Lung (tissue), 12 donors: Measurements from ENCODE around the gene SLAMF9. TPM values are rescaled to one million over a fixed set of nuclear protein-coding genes. Genes with fewer than 3 reads are reported as not detected.

Experiments
- ATAC-seq: fragments of 200-7000 bp; cut with Tn5 transposase; one replicate; pipeline ENCODE4 v1.9.1; 2020; ENCODE audit warnings: moderate number of reproducible peaks; ENCODE audit not compliant: insufficient read depth, low FRiP score
- DNase-seq, 3 donors: peaks; one replicate each; pipeline ENCODE4 v3.0.0-alpha.2; 2013 to 2017
- H3K27ac ChIP-seq, 2 donors: one replicate each; pipeline ENCODE4 v1.5.1; 2013; ENCODE audit warnings: mild to moderate bottlenecking in 2 of 2, moderate library complexity in 2 of 2, control low read depth in 1 of 2, inconsistent platforms in 1 of 2, low read depth in 1 of 2, low read length in 1 of 2
- H3K27me3 ChIP-seq, 3 donors: one replicate each; pipeline ENCODE4 v1.5.1; 2013; ENCODE audit warnings: low read length in 2 of 3; ENCODE audit not compliant: control insufficient read depth in 3 of 3, insufficient read depth in 3 of 3
- H3K36me3 ChIP-seq, 4 donors: one replicate each; pipeline ENCODE4 v1.5.1; 2013; ENCODE audit warnings: low read length in 4 of 4, mild to moderate bottlenecking in 1 of 4, moderate library complexity in 1 of 4; ENCODE audit not compliant: control insufficient read depth in 4 of 4, insufficient read depth in 4 of 4
- H3K4me1 ChIP-seq, 5 donors: one replicate each; pipeline ENCODE4 v1.5.1; 2013; ENCODE audit warnings: low read length in 5 of 5, mild to moderate bottlenecking in 2 of 5, moderate library complexity in 1 of 5; ENCODE audit not compliant: control insufficient read depth in 5 of 5, insufficient read depth in 5 of 5
- H3K4me3 ChIP-seq: one replicate; pipeline ENCODE4 v1.5.1; 2013; ENCODE audit warnings: mild to moderate bottlenecking, control low read depth, moderate library complexity
- H3K9ac ChIP-seq, 2 donors: one replicate each; pipeline ENCODE4 v1.5.1; 2013; ENCODE audit warnings: low read length in 2 of 2, control low read depth in 1 of 2; ENCODE audit not compliant: insufficient read depth in 1 of 2
- H3K9me3 ChIP-seq, 4 donors: one replicate each; pipeline ENCODE4 v1.5.1; 2013; ENCODE audit warnings: low read length in 3 of 4, mild to moderate bottlenecking in 1 of 4, moderate library complexity in 1 of 4; ENCODE audit not compliant: control insufficient read depth in 4 of 4, insufficient read depth in 3 of 4
- CTCF ChIP-seq: IDR thresholded peaks from 2 replicates; pipeline ENCODE4 v1.5.1; 2012; ENCODE audit warnings: mild to moderate bottlenecking; ENCODE audit errors: control extremely low read depth, extremely low read depth
- WGBS, 2 donors: extraction: QIAGEN DNeasy Blood & Tissue Kit; methylation state at CpG; one replicate each; pipeline ENCODE4 v1.1.7; 2013; 5-methylcytosine and 5-hydroxymethylcytosine counted together
- polyA plus RNA-seq, 2 donors: library from polyadenylated mRNA; stranded (reverse); fragments of 200-250 nt; gene quantifications; one replicate each; pipeline ENCODE4 v1.2.1, GENCODE V29; 2013
- total RNA-seq, 2 donors: library from RNA; depleted of rRNA in 1 of 2; stranded (reverse); fragments of >200 nt in 1 of 2; gene quantifications; one replicate each; pipeline ENCODE4 v1.2.1, GENCODE V29; 2014 to 2021
- donor health status: control.
- donor health status: control.
- donor health status: Bipolar disorder and iron deficiency.
- donor health status: healthy.
- donor health status: DM: yes; HTN: yes; CAD: no.

Gene SLAMF9
- total and polyA plus RNA-seq, 4 donors = 0.37 to 0.74 (median 0.40) TPM

GRCh38 chr1:159917533-159918351 is 36.3 kb downstream of the SLAMF9 start:
- Histone ChIP-seq H3K27ac (peak overlapping the region in 1 of 2 donors; percentile 18), H3K9ac (no peak overlapping the region), H3K4me1 (peaks cover 5 to 44% (median 40%) of the 10 kb centered on the region in 5 donors), H3K4me3 (no peak overlapping the region), H3K36me3 (peaks cover 17 to 37% (median 22%) of the 10 kb centered on the region in 4 donors), H3K27me3 (no peaks in the 10 kb centered on the region), H3K9me3 (no peaks in the 10 kb centered on the region)
- 63 to 72% methylated on average over 5 of the region's 5 CpGs for WGBS, 2 donors
- ATAC-seq (no peak), DNase-seq (no peak)
- TF ChIP-seq CTCF = no peak

- DNase-seq (peak in 2 of 3 donors; percentile 48 to 55), ATAC-seq (no peak)
- Histone ChIP-seq H3K4me1 (peaks cover 5 to 34% (median 27%) of the 10 kb centered on the region in 5 donors), H3K36me3 (peaks cover 17 to 37% (median 22%) of the 10 kb centered on the region in 4 donors), H3K9me3 (no peaks in the 10 kb centered on the region), H3K9ac (no peak overlapping the region), H3K27ac (peak overlapping the region; percentile 43 to 68), H3K27me3 (no peaks in the 10 kb centered on the region), H3K4me3 (no peak overlapping the region)
- WGBS, 2 donors = 55 to 74% methylated on average over 9 of the region's 9 CpGs
- TF ChIP-seq CTCF = no peak
These were observed 37.6 kb downstream of the SLAMF9 start for GRCh38 chr1:159916242-159917051.

- TF ChIP-seq CTCF = no peak
- Histone ChIP-seq H3K36me3 (peaks cover 17 to 36% (median 21%) of the 10 kb centered on the region in 4 donors), H3K4me1 (peaks cover 9 to 36% (median 27%) of the 10 kb centered on the region in 5 donors), H3K9me3 (no peaks in the 10 kb centered on the region), H3K27me3 (no peaks in the 10 kb centered on the region), H3K27ac (peak overlapping the region in 1 of 2 donors; percentile 20), H3K9ac (no peak overlapping the region), H3K4me3 (no peak overlapping the region)
- ATAC-seq (no peak), DNase-seq (no peak)
- WGBS, 2 donors = 54 to 76% methylated on average over 5 of the region's 5 CpGs
These were observed 38.3 kb downstream of the SLAMF9 start for GRCh38 chr1:159915571-159916241.
